ENCODE data around the gene TWIST2.

The TWIST2 gene

GRCh38 chr2:238839428-238839827 is 8.5 kb upstream of the TWIST2 start:
- no peak for DNase-seq

- no peak for DNase-seq
These were observed 6.2 kb upstream of the TWIST2 start for GRCh38 chr2:238841542-238842164.

- DNase-seq, result no peak
These were observed 4.4 kb upstream of the TWIST2 start for GRCh38 chr2:238843476-238843875.

- no peak for DNase-seq
These were observed 2.1 kb upstream of the TWIST2 start for GRCh38 chr2:238845583-238846377.

GRCh38 chr2:238846378-238846627 is 1.6 kb upstream of the TWIST2 start:
- DNase-seq, result no peak

- no peak for DNase-seq
These were observed 1.1 kb upstream of the TWIST2 start for GRCh38 chr2:238846628-238847418.

- DNase-seq, result no peak
These were observed 475 bp upstream of the TWIST2 start for GRCh38 chr2:238847419-238847801.

GRCh38 chr2:238848691-238848975 is 748 bp downstream of the TWIST2 start:
- no peak for DNase-seq

- no peak for DNase-seq
These were observed 1.3 kb downstream of the TWIST2 start for GRCh38 chr2:238848976-238849853.

- no peak for DNase-seq
These were observed 2.2 kb downstream of the TWIST2 start for GRCh38 chr2:238850091-238850490.

GRCh38 chr2:238851026-238851425 is 3.1 kb downstream of the TWIST2 start:
- DNase-seq, result no peak

- DNase-seq, result no peak
These were observed 3.9 kb downstream of the TWIST2 start for GRCh38 chr2:238851761-238852160.

- DNase-seq, result no peak
These were observed 4.5 kb downstream of the TWIST2 start for GRCh38 chr2:238852206-238852869.

GRCh38 chr2:238853218-238853617 is 5.3 kb downstream of the TWIST2 start:
- DNase-seq, result no peak

- no peak for DNase-seq
These were observed 5.8 kb downstream of the TWIST2 start for GRCh38 chr2:238853721-238854120.

- DNase-seq, result no peak
These were observed 6.4 kb downstream of the TWIST2 start for GRCh38 chr2:238854246-238854645.

GRCh38 chr2:238854699-238855229 is 6.9 kb downstream of the TWIST2 start:
- no peak for DNase-seq

- no peak for DNase-seq
These were observed 7.4 kb downstream of the TWIST2 start for GRCh38 chr2:238855299-238855698.

GRCh38 chr2:238855891-238856580 is 8.2 kb downstream of the TWIST2 start:
- DNase-seq, result no peak

GRCh38 chr2:238856713-238857567 is 9.1 kb downstream of the TWIST2 start:
- DNase-seq, result no peak

GRCh38 chr2:238857959-238858358 is 10.1 kb downstream of the TWIST2 start:
- DNase-seq, result no peak

All from NCI-H2227 treated with DMSO at 0.1 percent for 48 hours (cell line).